GM23248 (cell line): ENCODE measurements around the gene PHPT1.

Source experiments
- EZH2 ChIP-seq: fragments of 200-600 bp; sonication (generic); IDR thresholded peaks from 2 replicates; pipeline ENCODE4 v1.6.1; 2018; ENCODE audit warnings: antibody characterized with exemption, mild to moderate bottlenecking; ENCODE audit not compliant: insufficient read depth, poor library complexity, severe bottlenecking
- EZH2phosphoT487 ChIP-seq: fragments of 200-600 bp; sonication (generic); IDR thresholded peaks from 2 replicates; pipeline ENCODE4 v1.6.1; 2018; ENCODE audit warnings: antibody characterized with exemption, moderate library complexity, mild to moderate bottlenecking, low read depth; ENCODE audit not compliant: insufficient read depth

GRCh38 chr9:136896027-136896426 lies 46.8 kb downstream of the PHPT1 start:
- TF ChIP-seq EZH2phosphoT487 (no peak), EZH2 (no peak)
